ENCODE data around the gene HRH3. TPM values are rescaled to one million over a fixed set of nuclear protein-coding genes. Genes with fewer than 3 reads are reported as not detected.

HRH3 gene
- total RNA-seq (not detected), polyA plus RNA-seq (0.05 TPM)
- long read RNA-seq, donor 1, result 0 reads
- long read RNA-seq, donor 2, result 0 reads
- long read RNA-seq, donor 3, result 0 reads
- long read RNA-seq, donor 4, result 0 reads
- long read RNA-seq, donor 5, result 0 reads
- long read RNA-seq, donor 6, result 0 reads
- long read RNA-seq, donor 7, result 0 reads
- long read RNA-seq, donor 8, result 0 reads
- long read RNA-seq, donor 9, result 0 reads
- long read RNA-seq, donor 10, result 0 reads

DNA sequence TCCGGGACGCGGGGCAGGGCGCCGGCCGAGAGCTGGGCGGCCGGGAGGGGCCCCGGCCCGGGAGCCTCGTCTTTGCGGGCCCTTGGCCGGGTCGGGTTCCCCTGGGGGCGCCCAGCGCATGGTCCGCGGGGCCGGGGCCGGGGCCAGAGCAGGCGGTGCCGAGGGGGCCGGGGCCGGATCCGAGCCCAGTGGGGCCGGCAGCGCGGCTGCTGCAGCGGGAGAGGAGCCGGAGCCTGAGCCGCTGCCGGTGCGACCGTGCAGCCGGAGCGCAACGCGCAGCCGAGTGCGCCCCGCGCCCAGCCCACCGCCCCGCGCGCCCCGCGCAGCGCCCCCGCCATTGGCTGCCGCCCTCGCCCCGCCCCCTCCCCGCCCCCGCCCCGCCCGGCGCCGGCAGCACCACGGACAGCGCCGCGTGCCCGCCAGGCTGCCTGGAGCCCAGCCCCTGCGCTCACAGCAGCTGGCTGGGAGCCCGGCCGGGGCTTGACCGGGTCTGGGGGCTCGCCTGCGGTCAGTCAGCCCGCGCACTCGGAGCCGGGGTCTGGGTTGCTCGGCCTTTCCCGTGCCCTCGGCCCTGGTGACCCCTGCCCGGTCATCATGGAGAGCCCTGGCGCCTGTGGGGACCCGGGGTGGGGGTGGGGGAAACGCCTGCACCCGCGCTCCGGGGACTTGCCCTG is at the start of gene HRH3:
HRH3 (minus strand) TSS at position 287 of the 674 bp plus-strand sequence. CDS start 308 bp downstream, outside the sequence.
- Histone ChIP-seq H3K27ac (ENCODE audit: low read depth in 1 of 2, low read length in 1 of 2) (no peak within 1 kb of the TSS), H3K36me3 (ENCODE audit: control insufficient read depth in 2 of 2, insufficient read depth in 2 of 2, low read length in 1 of 2) (no peaks in the 10 kb centered on the region), H3K4me1 (ENCODE audit: control insufficient read depth in 2 of 2, insufficient read depth in 2 of 2, low read length in 2 of 2) (peaks cover 3 to 4% of the 10 kb centered on the region in 2 donors), H3K27me3 (ENCODE audit: control insufficient read depth in 2 of 2, insufficient read depth in 1 of 2, low read length in 1 of 2) (peaks cover 48 to 92% of the 10 kb centered on the region in 2 donors), H3K9me3 (ENCODE audit: control insufficient read depth in 2 of 2, insufficient read depth in 1 of 2, low read length in 1 of 2) (no peaks in the 10 kb centered on the region), H3K4me3 (ENCODE audit: low read length in 2 of 2) (peak within 1 kb of the TSS in 1 of 2 donors; percentile 45)
- 2% methylated on average over 84 of the region's 84 CpGs for WGBS
- peak in 5 of 9 donors; percentile 34 to 69 (median 52) for DNase-seq (ENCODE audit: low read depth in 6 of 9, low spot score in 9 of 9)

DNA sequence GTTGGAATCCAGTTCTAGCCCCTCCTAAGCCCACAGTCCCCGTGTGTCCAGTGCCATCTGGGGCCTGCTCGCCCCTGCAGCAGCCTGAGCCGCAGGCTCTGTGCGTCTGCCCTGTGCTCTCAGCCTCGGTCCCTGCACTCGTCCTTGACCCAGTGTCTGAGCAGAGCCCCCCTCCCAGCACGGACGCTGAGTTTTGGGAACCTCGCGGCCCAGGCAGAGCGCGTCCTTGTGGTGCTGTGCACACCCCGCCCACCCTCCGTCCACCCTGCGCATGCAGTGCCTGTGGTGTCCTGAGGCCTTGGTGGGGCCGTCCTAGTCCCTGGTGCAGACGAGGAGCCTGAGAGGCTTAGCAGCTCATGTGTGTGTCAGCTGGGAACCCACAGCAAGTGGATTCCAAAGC is 49.8 kb upstream of the HRH3 start:
- WGBS, result 97% methylated on average over 17 of the region's 17 CpGs
- Histone ChIP-seq H3K27ac (ENCODE audit: low read depth in 1 of 2, low read length in 1 of 2) (no peak overlapping the region), H3K4me3 (ENCODE audit: low read length in 2 of 2) (no peak overlapping the region), H3K9me3 (ENCODE audit: control insufficient read depth in 2 of 2, insufficient read depth in 1 of 2, low read length in 1 of 2) (no peaks in the 10 kb centered on the region), H3K27me3 (ENCODE audit: control insufficient read depth in 2 of 2, insufficient read depth in 1 of 2, low read length in 1 of 2) (no peaks in the 10 kb centered on the region), H3K36me3 (ENCODE audit: control insufficient read depth in 2 of 2, insufficient read depth in 2 of 2, low read length in 1 of 2) (peaks cover 22 to 48% of the 10 kb centered on the region in 2 donors), H3K4me1 (ENCODE audit: control insufficient read depth in 2 of 2, insufficient read depth in 2 of 2, low read length in 2 of 2) (no peaks in the 10 kb centered on the region)
- DNase-seq (ENCODE audit: low read depth in 6 of 9, low spot score in 9 of 9), result no peak

DNA sequence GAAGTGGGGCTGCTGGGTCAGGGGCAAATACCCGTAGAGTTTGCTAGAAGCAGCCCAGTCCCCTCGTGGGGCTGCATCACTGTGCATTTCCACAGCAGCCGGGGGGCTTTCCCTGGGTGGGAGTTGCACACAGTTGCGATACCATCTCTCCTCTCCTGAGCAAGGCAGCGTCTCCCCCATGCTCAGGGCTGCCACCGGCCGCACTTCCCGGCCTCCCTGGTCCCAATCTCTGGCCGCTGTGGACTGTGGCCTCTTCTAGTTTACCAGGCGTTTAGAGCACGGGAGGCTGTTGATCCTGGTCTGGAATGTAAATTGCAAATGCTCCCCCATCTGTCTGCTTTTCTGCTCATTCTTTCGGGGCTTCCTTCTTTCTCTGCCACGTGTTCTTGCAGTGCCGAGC is 49.3 kb upstream of the HRH3 start:
- DNase-seq (ENCODE audit: low read depth in 6 of 9, low spot score in 9 of 9), result no peak
- 96% methylated on average over 14 of the region's 14 CpGs for WGBS
- Histone ChIP-seq H3K9me3 (ENCODE audit: control insufficient read depth in 2 of 2, insufficient read depth in 1 of 2, low read length in 1 of 2) (peaks cover 0 to 3% of the 10 kb centered on the region in 2 donors), H3K36me3 (ENCODE audit: control insufficient read depth in 2 of 2, insufficient read depth in 2 of 2, low read length in 1 of 2) (peaks cover 25 to 52% of the 10 kb centered on the region in 2 donors), H3K4me1 (ENCODE audit: control insufficient read depth in 2 of 2, insufficient read depth in 2 of 2, low read length in 2 of 2) (no peaks in the 10 kb centered on the region), H3K27me3 (ENCODE audit: control insufficient read depth in 2 of 2, insufficient read depth in 1 of 2, low read length in 1 of 2) (no peaks in the 10 kb centered on the region), H3K4me3 (ENCODE audit: low read length in 2 of 2) (no peak overlapping the region), H3K27ac (ENCODE audit: low read depth in 1 of 2, low read length in 1 of 2) (no peak overlapping the region)

DNA sequence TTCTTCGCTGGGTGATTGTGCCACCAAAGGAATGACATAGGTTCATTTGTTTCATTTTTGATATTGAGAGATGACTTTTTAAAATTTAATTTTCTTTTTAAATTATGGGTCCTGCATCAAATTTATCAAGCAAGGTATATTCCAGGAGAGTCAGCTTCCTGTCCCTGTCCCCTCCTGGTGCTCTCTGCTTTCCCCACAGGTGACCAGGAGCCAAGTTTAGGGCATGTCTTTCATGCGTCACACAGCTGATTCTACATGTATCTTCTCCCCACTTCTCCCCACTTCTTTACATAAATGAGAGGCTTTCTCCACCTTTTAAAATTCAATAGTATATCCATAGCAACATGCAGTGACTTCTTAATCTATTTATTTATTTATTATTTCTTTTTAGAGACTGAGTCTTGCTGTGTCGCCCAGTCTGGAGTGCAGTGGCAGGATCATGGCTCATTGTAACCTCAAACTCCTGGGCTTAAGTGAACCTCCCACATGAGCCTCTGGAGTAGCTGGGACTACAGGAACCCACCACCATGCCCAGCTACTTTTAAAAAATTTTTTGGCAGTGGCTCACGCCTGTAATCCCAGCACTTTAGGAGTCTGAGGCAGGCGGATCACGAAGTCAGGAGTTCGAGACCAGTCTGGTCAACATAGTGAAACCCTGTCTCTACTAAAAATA is 48.3 kb upstream of the HRH3 start:
- 85% methylated on average over 7 of the region's 7 CpGs for WGBS
- Histone ChIP-seq H3K4me3 (ENCODE audit: low read length in 2 of 2) (no peak overlapping the region), H3K27me3 (ENCODE audit: control insufficient read depth in 2 of 2, insufficient read depth in 1 of 2, low read length in 1 of 2) (no peaks in the 10 kb centered on the region), H3K4me1 (ENCODE audit: control insufficient read depth in 2 of 2, insufficient read depth in 2 of 2, low read length in 2 of 2) (no peaks in the 10 kb centered on the region), H3K9me3 (ENCODE audit: control insufficient read depth in 2 of 2, insufficient read depth in 1 of 2, low read length in 1 of 2) (peaks cover 0 to 3% of the 10 kb centered on the region in 2 donors), H3K36me3 (ENCODE audit: control insufficient read depth in 2 of 2, insufficient read depth in 2 of 2, low read length in 1 of 2) (peaks cover 27 to 51% of the 10 kb centered on the region in 2 donors), H3K27ac (ENCODE audit: low read depth in 1 of 2, low read length in 1 of 2) (no peak overlapping the region)
- no peak for DNase-seq (ENCODE audit: low read depth in 6 of 9, low spot score in 9 of 9)

DNA sequence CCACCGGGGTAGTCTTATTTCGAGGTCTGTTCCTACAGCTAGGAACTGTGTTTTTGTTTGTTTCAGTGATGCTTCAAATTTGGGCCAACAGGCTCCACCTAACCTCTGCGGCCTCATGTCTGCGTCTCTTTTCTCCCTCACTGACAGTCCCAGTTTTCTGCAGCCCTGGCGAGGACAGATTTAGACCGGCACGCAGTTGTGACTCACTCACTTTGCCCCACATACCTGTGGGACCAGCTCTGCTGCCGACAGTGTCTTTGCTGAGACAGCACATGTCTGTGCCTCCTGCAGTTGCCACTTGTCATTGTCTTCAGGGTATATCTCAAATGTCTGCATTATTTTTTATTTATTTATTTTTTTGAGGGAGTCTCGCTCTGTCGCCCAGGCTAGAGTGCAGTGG is 47.5 kb upstream of the HRH3 start:
- Histone ChIP-seq H3K36me3 (ENCODE audit: control insufficient read depth in 2 of 2, insufficient read depth in 2 of 2, low read length in 1 of 2) (peaks cover 30 to 52% of the 10 kb centered on the region in 2 donors), H3K4me1 (ENCODE audit: control insufficient read depth in 2 of 2, insufficient read depth in 2 of 2, low read length in 2 of 2) (no peaks in the 10 kb centered on the region), H3K9me3 (ENCODE audit: control insufficient read depth in 2 of 2, insufficient read depth in 1 of 2, low read length in 1 of 2) (peaks cover 0 to 3% of the 10 kb centered on the region in 2 donors), H3K4me3 (ENCODE audit: low read length in 2 of 2) (no peak overlapping the region), H3K27me3 (ENCODE audit: control insufficient read depth in 2 of 2, insufficient read depth in 1 of 2, low read length in 1 of 2) (no peaks in the 10 kb centered on the region), H3K27ac (ENCODE audit: low read depth in 1 of 2, low read length in 1 of 2) (no peak overlapping the region)
- no peak for DNase-seq (ENCODE audit: low read depth in 6 of 9, low spot score in 9 of 9)
- 93% methylated on average over 10 of the region's 10 CpGs for WGBS

DNA sequence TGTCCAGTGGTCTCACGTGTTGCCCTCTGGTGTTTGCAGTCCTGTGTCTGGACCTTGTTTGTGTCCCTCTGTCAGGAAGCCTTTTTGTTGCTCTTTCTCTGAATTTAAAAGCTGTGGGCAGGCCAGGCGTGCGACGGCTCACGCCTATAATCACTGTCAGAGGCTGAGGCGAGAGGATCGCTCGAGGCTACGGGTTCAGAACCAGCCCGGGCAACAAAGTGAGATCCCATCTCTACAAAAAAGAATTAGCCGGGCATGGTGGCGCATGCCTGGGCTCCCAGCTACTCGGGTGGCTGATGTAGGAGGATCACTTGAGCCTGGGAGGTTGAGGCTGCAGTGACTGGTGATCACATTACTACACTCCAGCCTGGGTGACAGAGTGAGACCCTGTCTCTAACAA is 46.8 kb upstream of the HRH3 start:
- Histone ChIP-seq H3K4me3 (ENCODE audit: low read length in 2 of 2) (no peak overlapping the region), H3K36me3 (ENCODE audit: control insufficient read depth in 2 of 2, insufficient read depth in 2 of 2, low read length in 1 of 2) (peaks cover 30 to 52% of the 10 kb centered on the region in 2 donors), H3K27ac (ENCODE audit: low read depth in 1 of 2, low read length in 1 of 2) (no peak overlapping the region), H3K4me1 (ENCODE audit: control insufficient read depth in 2 of 2, insufficient read depth in 2 of 2, low read length in 2 of 2) (no peaks in the 10 kb centered on the region), H3K27me3 (ENCODE audit: control insufficient read depth in 2 of 2, insufficient read depth in 1 of 2, low read length in 1 of 2) (no peaks in the 10 kb centered on the region), H3K9me3 (ENCODE audit: control insufficient read depth in 2 of 2, insufficient read depth in 1 of 2, low read length in 1 of 2) (peaks cover 0 to 3% of the 10 kb centered on the region in 2 donors)
- DNase-seq (ENCODE audit: low read depth in 6 of 9, low spot score in 9 of 9), result no peak
- 99% methylated on average over 13 of the region's 13 CpGs for WGBS

DNA sequence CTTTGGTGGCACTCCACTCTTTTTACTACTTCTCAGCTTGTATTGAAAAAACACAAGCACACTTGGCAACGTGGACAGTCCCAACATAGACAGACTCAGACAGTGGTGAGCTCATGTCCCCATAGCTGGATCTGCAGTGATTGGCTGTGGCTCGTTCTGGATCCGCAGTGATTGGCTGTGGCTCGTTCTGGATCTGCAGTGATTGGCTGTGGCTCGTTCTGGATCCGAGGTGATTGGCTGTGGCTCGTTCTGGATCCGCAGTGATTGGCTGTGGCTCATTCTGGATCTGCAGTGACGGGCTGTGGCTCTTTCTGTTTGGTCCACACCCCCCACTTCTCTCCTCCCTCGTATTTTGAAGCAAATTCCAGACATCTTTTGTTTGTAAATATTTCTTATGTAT is 46.3 kb upstream of the HRH3 start:
- no peak overlapping the region for H3K4me3 ChIP-seq (ENCODE audit: low read length in 2 of 2)

DNA sequence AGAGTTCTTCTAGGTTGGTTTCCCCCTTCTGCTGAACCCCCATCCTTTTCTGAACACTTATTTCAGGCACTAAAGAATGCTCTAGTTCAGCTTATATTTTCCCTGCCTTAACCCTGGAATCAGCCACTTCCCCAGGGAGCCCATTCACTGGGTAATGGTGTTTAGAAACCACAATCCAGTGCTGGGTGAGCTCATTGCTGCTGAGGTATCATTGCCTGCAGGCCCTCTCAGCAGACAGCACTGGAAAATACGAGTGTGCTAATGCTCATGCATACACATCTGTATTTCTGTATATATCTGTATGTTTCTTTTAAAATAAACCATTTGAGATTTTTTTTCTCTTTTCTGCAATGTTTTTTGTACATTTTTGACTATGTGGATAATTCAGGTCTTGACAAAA is 45.3 kb upstream of the HRH3 start:
- peaks cover 0 to 3% of the 10 kb centered on the region in 2 donors for H3K9me3 ChIP-seq (ENCODE audit: control insufficient read depth in 2 of 2, insufficient read depth in 1 of 2, low read length in 1 of 2)
- H3K36me3 ChIP-seq (ENCODE audit: control insufficient read depth in 2 of 2, insufficient read depth in 2 of 2, low read length in 1 of 2), result peaks cover 31 to 61% of the 10 kb centered on the region in 2 donors
- no peak overlapping the region for H3K4me3 ChIP-seq (ENCODE audit: low read length in 2 of 2)
- 99% methylated on average over 1 of the region's 1 CpG for WGBS
- no peaks in the 10 kb centered on the region for H3K4me1 ChIP-seq (ENCODE audit: control insufficient read depth in 2 of 2, insufficient read depth in 2 of 2, low read length in 2 of 2)
- no peaks in the 10 kb centered on the region for H3K27me3 ChIP-seq (ENCODE audit: control insufficient read depth in 2 of 2, insufficient read depth in 1 of 2, low read length in 1 of 2)
- H3K27ac ChIP-seq (ENCODE audit: low read depth in 1 of 2, low read length in 1 of 2), result no peak overlapping the region
- no peak for DNase-seq (ENCODE audit: low read depth in 6 of 9, low spot score in 9 of 9)

More for the DNA sequence above, 46.3 kb upstream of the HRH3 start:
- no peaks in the 10 kb centered on the region for H3K27me3 ChIP-seq (ENCODE audit: control insufficient read depth in 2 of 2, insufficient read depth in 1 of 2, low read length in 1 of 2)
- no peaks in the 10 kb centered on the region for H3K4me1 ChIP-seq (ENCODE audit: control insufficient read depth in 2 of 2, insufficient read depth in 2 of 2, low read length in 2 of 2)
- peaks cover 0 to 3% of the 10 kb centered on the region in 2 donors for H3K9me3 ChIP-seq (ENCODE audit: control insufficient read depth in 2 of 2, insufficient read depth in 1 of 2, low read length in 1 of 2)
- no peak overlapping the region for H3K27ac ChIP-seq (ENCODE audit: low read depth in 1 of 2, low read length in 1 of 2)
- 98% methylated on average over 10 of the region's 10 CpGs for WGBS
- no peak for DNase-seq (ENCODE audit: low read depth in 6 of 9, low spot score in 9 of 9)
- H3K36me3 ChIP-seq (ENCODE audit: control insufficient read depth in 2 of 2, insufficient read depth in 2 of 2, low read length in 1 of 2), result peaks cover 30 to 51% of the 10 kb centered on the region in 2 donors

DNA sequence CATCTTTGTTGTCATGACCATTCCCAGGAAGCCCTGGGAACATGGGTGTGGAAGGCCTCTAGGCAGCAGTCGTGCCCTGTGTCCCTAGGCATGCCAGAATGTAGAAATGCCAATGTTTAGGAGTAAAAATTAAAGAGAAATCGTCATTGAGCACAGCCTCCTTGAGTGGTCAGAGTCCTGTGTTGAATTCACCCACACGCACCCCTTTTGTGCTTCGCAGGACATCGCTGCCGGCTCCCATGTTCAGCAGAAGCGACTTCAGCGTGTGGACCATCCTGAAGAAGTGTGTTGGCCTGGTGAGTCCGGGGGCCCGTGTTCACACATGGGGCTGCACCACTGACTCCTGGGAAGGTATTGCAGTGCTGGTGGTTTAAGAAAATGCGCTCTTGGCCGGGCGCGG is 43.3 kb upstream of the HRH3 start:
- Histone ChIP-seq H3K4me1 (ENCODE audit: control insufficient read depth in 2 of 2, insufficient read depth in 2 of 2, low read length in 2 of 2) (no peaks in the 10 kb centered on the region), H3K27me3 (ENCODE audit: control insufficient read depth in 2 of 2, insufficient read depth in 1 of 2, low read length in 1 of 2) (no peaks in the 10 kb centered on the region), H3K27ac (ENCODE audit: low read depth in 1 of 2, low read length in 1 of 2) (no peak overlapping the region), H3K4me3 (ENCODE audit: low read length in 2 of 2) (no peak overlapping the region), H3K9me3 (ENCODE audit: control insufficient read depth in 2 of 2, insufficient read depth in 1 of 2, low read length in 1 of 2) (peaks cover 0 to 3% of the 10 kb centered on the region in 2 donors), H3K36me3 (ENCODE audit: control insufficient read depth in 2 of 2, insufficient read depth in 2 of 2, low read length in 1 of 2) (peaks cover 39 to 69% of the 10 kb centered on the region in 2 donors)
- DNase-seq (ENCODE audit: low read depth in 6 of 9, low spot score in 9 of 9), result no peak
- 98% methylated on average over 14 of the region's 14 CpGs for WGBS
